8988T (cell line): ENCODE data around the gene PCK1.

Experiments used
- DNase-seq: peaks from one replicate; pipeline ENCODE4 v3.0.0; 2011

Gene PCK1

DNA sequence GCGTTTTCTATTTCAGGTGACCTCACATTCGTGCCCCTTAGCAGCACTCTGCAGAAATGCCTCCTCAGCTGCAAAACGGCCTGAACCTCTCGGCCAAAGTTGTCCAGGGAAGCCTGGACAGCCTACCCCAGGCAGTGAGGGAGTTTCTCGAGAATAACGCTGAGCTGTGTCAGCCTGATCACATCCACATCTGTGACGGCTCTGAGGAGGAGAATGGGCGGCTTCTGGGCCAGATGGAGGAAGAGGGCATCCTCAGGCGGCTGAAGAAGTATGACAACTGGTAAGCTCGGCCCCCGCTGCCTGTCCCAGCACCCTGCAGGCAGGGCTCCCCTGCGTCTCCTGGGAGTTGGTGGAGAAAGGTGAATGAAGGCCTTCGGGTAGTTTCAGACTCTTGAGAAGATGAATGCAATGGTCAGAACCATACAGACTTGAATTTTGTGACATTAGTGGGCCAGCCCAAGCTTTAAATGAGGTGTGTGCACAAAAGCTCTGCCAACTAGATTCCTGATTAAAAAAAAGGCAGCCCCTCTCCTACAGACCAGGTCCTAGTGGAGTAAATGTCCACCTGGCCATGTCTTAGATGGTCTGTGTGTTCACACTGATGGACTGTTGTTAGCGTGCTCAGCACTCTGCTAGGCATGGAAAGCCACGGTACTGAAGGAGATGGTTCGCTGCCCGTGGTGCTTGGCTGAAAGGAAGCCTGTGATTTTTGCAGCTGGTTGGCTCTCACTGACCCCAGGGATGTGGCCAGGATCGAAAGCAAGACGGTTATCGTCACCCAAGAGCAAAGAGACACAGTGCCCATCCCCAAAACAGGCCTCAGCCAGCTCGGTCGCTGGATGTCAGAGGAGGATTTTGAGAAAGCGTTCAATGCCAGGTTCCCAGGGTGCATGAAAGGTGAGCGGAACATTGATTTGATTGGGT is 708 bp downstream of the PCK1 start:
- DNase-seq: no peak

DNA sequence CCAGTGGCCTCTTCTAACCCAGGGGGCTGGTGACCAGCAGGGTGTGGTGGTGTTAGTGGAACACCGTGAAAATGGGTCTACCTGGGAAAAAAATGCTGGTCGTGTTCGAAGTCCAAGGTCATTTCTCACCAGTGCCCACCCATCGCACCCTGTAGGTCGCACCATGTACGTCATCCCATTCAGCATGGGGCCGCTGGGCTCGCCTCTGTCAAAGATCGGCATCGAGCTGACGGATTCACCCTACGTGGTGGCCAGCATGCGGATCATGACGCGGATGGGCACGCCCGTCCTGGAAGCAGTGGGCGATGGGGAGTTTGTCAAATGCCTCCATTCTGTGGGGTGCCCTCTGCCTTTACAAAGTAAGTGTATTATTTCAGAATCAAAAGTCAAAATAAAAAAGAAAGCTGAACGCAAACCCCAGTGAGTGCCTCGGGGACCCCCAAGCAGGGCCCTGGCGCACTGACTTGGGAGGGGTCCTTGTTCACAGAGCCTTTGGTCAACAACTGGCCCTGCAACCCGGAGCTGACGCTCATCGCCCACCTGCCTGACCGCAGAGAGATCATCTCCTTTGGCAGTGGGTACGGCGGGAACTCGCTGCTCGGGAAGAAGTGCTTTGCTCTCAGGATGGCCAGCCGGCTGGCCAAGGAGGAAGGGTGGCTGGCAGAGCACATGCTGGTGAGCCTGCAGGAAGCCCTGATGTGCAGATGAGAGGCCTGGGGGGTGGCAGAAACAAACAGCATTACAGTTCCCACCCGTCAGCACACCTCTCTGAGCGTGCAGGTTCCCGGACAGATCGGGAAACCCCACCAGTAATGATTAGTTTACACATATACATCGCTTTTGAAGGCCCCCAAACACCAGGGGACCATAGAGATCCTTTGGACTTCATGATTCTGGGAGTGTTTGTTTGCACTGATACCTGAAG is 1.9 kb downstream of the PCK1 start:
- no peak for DNase-seq

DNA sequence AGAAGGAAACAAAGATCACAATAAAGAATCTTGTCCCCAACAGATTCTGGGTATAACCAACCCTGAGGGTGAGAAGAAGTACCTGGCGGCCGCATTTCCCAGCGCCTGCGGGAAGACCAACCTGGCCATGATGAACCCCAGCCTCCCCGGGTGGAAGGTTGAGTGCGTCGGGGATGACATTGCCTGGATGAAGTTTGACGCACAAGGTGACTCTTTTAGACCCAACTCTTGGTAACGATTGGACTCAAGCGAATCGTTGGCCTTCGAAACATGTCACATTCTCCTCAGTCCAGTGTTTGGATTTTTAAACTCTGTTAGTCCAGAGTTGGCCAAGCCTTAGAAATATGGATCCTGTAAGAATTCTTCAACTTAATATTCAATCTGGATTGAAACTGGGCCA is 2.6 kb downstream of the PCK1 start:
- no peak for DNase-seq

DNA sequence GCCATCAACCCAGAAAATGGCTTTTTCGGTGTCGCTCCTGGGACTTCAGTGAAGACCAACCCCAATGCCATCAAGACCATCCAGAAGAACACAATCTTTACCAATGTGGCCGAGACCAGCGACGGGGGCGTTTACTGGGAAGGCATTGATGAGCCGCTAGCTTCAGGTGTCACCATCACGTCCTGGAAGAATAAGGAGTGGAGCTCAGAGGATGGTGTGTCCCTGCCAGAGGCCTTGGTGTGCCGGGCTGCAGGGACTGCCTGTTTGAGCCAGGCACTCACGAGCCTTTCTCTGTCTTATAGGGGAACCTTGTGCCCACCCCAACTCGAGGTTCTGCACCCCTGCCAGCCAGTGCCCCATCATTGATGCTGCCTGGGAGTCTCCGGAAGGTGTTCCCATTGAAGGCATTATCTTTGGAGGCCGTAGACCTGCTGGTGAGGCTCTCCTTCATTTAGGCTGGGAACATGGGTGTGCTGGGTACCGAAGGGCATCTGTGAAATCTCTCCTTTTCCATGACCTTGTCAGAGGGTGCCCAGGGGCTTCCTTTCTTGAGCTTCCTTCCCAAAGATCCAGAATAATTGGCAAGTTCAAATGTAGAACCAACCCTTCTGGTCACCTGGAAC is 3.4 kb downstream of the PCK1 start:
- DNase-seq: no peak

DNA sequence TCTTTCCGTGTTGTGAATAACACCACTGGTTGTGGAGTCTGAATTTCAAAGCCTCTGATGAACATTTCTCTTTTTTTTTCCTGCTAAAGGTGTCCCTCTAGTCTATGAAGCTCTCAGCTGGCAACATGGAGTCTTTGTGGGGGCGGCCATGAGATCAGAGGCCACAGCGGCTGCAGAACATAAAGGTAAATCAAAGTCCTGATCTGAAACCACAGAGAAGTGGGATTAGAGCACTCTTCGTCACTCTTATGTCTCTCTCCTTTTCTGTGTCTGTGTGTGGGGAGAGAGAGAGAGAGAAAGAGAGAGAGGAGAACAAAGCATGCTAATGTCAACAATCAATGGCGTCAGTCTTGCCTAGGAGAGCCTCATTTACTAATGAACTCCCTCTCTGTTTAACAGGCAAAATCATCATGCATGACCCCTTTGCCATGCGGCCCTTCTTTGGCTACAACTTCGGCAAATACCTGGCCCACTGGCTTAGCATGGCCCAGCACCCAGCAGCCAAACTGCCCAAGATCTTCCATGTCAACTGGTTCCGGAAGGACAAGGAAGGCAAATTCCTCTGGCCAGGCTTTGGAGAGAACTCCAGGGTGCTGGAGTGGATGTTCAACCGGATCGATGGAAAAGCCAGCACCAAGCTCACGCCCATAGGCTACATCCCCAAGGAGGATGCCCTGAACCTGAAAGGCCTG is 4.2 kb downstream of the PCK1 start:
- DNase-seq: no peak

DNA sequence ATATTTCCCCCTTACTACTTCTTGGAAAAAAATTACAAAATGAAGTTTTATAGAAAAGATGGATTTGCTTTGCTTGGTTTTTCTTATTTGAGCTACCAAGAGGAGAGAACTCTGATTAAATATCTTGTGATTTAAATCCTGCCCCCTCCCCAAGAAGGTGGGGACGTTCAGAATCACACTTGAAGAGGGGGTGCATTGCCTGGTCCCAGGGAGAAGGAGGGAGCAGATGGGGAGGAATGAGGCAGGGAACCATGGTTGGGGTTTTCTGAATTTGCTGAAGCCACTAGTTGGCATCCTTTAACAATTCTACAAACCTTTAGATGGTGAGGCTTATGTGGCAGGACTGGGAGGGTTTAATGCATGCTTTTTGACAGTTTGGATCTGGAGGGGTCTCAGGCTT is 5.5 kb downstream of the PCK1 start:
- no peak for DNase-seq

DNA sequence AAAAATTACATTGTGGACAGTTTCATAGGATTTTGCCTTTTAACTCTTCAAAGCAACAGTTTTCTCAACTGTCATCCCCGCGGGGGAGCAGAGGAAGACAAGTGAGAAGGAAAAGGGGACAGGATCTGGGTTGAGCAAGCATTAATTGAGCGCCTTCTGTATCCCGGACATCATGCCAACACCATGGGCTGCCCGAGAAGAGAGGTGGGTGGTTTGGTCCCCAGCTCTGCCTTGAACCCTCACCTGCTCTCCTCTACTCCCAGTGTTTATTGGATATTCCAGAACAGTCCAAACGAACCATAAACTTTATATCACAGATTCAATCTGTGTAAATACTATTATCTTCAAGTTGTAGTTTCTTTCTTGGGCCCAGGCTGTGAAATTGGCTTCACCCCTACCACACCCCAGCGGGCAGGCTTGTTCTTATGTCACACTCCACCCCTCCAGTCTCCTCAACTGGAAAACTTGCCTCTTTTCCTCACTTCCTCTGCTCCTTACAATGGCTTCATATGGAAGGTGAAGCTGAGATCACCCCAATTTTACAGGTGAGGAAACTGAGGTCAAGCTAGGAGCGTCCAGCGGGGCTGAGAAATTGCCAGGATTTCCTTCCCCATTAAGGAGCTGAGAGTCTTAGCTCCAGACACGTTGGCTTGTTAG is 6.0 kb downstream of the PCK1 start:
- no peak for DNase-seq

DNA sequence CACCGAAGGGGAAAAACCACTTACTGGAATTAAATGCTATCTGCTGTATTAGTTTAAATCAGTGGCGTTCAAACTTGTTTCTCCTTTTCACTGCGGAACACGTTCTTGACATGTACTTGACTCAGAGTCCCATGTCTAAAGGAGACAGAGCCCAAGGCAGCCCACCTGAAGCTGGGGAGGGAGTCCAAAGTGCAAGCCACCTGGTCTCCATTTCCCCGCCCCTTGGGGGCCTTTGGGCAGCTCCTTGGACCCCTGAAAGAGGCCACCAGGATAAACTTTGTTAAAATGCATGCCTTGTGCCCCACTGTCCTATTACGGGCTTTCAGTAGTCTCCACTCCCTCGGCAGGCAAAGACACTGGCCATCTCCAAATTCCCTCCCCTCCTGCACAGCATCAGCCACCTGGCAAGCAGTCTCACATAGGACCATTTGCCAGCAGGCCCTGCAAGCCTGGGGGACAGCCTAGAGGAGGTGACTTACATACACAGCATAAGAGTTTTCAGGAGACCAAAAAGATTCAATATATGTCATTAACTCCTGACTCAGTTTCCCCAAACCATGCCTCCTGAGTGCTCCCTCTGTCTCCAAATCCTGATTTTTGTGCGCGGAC is 6.7 kb downstream of the PCK1 start:
- DNase-seq: no peak

DNA sequence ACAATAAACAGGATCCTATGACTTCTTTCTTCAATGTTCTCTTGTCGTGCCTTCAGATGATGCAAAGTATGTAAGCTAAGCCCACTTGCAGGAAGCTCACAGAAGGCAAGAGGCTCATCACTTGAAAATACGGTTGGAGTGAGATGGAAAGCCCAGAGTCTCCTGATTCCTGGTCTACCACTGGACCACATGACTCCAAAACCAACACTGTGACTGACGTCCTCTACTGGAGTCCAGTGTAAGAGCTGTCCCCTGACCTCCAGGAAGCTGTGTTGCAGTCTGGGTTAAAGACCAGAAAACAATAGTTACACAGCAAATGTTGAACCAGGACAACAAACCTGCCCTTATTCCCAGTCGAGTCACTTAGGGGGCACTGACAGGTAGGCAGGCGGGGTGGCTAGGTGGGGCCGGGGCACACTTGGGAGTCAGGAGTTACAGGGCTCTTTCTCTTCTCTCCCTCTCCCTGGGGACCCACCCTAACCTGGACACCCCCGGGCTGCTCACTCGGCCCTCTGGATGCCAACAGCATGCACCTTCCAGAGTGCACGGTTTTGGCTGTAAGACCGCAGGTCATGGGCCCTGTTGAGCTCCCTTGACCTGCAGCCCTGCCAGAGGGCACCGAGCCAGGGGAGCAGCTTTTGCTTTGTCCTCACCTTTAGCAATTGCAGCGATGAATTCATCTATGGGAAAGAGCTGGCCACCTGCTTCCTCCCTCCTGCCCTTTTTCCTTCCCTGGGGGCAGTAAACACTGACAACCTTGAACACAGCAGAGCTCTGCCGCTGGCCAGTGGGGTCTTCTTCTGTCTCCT is 7.4 kb downstream of the PCK1 start:
- no peak for DNase-seq

DNA sequence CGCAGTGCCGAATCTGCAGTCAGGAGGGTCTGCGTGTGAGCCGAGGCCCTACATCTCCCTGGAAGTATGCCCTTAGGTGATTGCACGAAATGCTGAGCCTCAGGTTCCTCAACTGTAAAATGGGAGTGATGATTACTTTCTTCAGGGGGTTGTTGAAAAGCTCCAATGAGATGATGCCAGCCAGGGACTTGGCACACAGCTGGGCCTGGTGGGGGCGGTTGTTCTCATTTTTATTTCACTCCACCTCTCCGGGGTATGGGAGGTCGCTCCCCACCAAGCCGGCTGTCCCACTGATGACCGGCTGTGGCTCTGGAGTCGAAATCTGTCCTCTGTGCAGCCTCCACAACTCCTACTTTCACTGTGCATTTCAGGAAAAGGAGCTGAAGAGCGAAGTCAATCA is 8.1 kb downstream of the PCK1 start:
- no peak for DNase-seq

DNA sequence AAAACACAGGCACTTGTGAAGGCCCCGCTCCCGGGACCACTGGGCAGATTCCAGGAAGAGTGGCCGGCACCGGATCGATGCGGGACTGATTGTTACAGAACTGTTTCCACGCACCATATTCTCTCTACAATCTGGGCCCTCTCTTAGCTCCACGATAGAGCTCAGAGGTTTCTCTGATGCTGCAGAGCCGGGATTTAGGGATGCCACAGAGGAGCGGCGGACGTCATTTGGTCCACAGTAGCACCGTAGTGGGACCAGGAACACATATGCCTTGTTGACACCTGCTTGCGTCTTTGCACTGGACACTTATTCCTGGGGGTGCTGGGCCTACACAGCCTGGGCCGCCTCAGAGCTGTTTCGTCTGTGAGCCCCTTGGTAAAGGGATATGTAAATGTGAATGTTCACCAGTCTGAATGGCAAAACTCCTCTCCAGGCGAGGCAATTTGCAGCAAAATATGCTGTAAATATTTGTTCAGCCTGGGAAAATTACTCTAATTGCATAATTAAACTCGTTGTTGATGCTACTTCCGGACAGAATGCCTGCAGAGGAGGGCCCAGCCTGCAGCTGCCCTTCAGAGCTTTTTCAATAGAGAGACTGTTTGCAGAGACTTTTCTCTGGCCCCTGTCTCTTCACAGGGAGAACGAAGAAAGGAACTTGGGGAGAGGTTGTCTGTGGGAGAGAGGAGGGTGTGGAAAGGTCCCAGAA is 9.4 kb downstream of the PCK1 start:
- DNase-seq: no peak

DNA sequence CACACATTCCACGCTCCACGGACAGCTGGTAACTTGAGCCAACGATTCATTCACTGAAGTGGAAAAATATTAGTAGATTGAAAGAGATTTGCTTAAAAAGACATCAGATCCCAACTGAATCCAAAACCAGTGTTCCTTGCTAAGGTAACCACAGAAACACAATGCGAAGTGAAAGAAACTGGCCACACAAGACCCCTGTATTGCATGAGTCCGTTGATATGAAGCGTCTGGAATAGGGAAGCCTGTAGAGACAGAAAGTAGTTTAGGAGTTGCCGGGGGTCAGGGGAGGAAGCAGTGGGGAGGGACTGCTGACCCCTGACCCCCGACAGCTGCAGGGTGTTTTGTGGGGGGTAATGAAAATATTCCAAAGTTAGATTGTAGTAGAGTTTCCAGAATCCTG is 10.0 kb downstream of the PCK1 start:
- no peak for DNase-seq

DNA sequence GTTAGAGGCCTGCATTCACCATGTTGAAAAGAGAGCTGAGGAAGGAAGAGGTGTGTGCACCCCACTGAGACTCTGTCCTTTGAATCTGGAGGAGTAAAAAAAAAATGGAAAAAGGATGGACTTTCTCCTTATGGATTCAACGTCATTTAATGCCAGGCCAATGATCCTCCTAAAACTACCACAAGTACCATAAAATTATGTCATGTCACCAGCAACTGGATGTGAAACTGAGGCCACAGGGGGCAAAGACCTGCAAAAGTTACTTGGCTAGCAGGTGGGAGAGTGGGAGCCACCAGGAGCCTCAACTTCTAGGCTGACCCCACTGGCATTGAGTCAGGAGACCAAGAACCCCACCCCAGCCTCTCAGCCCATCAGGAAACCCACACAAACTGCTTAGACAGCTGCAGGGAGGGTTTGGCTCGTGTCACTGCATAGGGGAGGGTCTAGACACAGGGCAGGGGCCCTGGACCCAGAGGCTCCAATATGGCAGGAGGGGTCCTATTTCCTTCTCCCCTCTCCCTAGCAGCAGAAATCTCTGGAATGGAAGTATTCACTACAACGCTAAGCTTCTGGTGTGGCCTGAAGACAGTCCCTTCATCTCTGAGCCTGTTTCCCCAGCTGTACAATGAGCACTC is 11.0 kb downstream of the PCK1 start:
- no peak for DNase-seq

DNA sequence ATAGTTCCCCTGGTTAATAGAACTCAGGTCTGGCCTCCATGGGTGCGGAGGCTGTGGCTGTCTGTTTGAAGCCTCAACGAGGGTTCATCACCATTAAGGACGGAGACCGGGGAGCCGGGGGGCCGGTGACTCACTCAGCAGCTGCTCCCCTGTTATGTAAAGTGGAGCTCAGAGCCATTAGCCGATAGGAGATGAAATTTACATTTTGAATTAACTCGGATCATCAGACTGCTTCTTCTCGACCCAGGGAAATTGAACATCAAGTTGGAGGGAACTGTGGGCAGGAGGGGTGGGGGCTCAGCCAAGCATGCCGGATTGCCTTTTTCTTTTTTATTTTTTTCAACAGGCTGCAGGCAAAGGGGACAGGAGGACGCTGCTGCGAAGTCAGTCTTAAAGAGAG is 12.3 kb downstream of the PCK1 start:
- no peak for DNase-seq

DNA sequence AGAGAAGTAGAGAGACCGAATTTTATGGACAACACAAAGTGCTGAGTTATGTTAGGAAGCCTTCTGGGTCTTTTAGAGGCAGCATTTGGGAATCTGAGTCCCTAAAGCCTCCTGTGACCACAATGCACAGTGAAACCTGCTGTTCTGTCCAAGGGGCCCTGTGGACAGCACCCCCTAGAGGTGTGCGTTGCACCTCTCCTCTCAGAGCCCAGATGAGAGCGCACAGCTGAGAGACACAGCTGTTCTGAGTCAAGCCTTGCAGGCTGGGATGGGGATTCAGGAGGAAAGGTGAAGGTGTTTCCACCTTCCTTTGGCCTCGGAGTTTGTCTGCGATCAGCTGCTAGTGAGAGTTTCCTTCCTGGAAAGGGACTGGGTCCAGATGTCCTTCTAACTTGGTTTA is 13.0 kb downstream of the PCK1 start:
- DNase-seq: no peak

DNA sequence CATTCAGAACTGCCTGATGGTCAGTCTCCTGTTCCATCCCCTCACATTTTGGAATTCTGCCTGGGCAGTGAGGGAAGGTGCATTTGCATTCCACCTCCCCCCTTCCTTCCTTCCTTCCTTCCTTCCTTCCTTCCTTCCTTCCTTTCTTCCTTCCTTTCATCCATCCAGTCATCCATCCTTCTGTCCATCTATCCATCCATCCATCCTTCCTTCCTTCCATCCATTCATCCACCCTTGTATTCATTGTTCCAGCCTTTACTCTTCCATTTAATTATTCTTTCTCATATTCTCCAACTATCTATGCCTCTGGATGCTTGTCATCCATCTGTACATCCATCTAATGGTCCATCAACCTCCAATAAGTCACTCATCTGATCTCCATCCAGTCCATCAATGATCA is 14.0 kb downstream of the PCK1 start:
- DNase-seq: no peak

DNA sequence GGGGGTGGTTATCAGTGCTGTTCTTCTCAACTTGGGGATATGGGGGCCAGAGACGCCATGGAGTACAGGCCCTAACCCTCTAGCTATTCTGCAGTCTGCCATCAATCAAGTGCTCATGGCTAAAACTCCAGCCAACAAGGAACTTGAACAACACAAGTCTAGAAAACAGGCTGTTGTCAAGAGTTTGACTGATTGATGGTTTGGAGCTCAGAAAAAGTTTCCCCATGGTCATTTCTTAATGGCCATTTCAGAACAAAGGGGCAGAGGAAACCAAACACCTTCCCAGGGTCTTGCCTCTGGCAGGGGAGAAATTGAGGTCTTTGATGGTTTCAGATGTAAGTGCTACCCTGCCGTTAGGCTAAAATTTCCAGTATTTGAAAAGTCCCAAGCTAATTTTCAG is 15.1 kb downstream of the PCK1 start:
- DNase-seq: no peak

DNA sequence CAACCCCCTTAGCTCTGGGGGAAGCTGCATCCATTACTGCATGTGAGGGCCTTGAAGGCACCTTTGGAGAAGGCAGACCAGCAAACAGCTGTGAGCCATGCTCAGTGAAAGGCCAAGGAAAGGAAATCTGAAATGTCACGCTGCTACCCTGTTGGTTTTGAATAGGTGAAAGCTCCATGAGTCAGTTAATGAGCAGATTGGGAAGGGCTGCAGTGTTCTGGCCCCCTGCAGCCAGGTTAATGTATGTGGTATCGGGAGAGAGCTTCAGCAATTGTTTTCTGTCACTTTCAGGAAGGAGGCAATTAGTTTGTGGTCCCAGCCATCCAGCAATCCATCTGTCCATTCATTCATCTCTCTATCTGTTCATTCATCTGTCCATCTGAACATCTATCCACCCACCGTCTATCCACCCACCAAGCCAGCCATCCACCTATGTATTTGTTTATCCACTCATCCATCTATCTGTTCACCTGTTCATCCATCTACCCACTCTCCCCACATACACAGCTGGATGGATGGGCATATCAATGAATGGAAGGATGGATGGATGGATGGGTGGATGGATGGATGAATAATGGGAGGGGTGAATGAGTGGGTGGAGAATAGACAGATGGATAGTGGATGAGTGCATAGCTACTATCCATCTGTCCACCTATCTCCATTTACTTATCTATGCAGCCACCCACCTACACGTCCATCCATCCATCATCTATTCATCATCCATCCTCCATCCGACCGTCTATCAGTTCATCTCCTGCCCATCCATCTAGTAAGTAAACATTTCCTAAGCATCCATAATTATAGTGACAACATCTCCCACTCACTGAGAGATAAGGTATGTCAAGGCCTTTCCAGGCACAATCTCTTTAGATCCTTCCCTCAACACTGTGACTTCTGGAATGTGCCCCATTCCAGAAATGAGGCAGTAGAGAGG is 16.0 kb downstream of the PCK1 start:
- no peak for DNase-seq
